HCT116 (cell line): ENCODE data around the gene SLCO4C1. TPM values are rescaled to one million over a fixed set of nuclear protein-coding genes. Genes with fewer than 3 reads are reported as not detected.

Experiments used
- ATAC-seq: fragments of 200-7000 bp; cut with Tn5 transposase; 2 replicates; pipeline ENCODE4 v1.9.1; 2020; ENCODE audit warnings: mild to moderate bottlenecking, moderate library complexity
- BruUV-seq: library from RNA; stranded (reverse); fragments of 400-500 nt; replicated peaks from 2 replicates; lab custom pipeline; 2021; lab: Mats Ljungman, UMichigan
- CTCF ChIA-PET: fragments of 300-600 bp; sonication (Branson Sonifier 250); formaldehyde crosslinking; loops from one replicate; lab custom pipeline; 2021; ENCODE audit warnings: antibody characterized with exemption; lab: Charles Lee
- POLR2A ChIA-PET: fragments of 300-600, 350-600 bp; sonication (Branson Sonifier 250); formaldehyde crosslinking; loops from one replicate; lab custom pipeline; 2021; ENCODE audit warnings: antibody characterized with exemption; lab: Charles Lee
- RAD21 ChIA-PET, 2 experiments: fragments of 300-600 bp; sonication (Branson Sonifier 250); formaldehyde crosslinking; loops; one replicate each; lab custom pipeline; 2023; ENCODE audit warnings: low total read pairs in 2 of 2; ENCODE audit not compliant: uncharacterized antibody in 2 of 2, unreplicated experiment in 2 of 2, low non-redundant PET in 1 of 2; lab: Charles Lee
- DNase-seq: peaks from one replicate; pipeline ENCODE4 v3.0.0-alpha.2; 2010; ENCODE audit warnings: low read depth, low spot score
- H2AFZ ChIP-seq: fragments of 200-600 bp; shearing (Covaris generic), sonication (generic); 2 replicates; pipeline ENCODE4 v1.6.1; 2017; ENCODE audit warnings: low read depth, mixed run types, mixed read lengths, antibody characterized with exemption, low read length; ENCODE audit not compliant: poor library complexity, severe bottlenecking
- H3K27ac ChIP-seq: 2 replicates; pipeline ENCODE4 v1.5.1; 2012; ENCODE audit warnings: low read depth, low read length
- H3K27me3 ChIP-seq: fragments of 200-600 bp; sonication (generic); 2 replicates; pipeline ENCODE4 v1.6.1; 2016; ENCODE audit warnings: mixed run types, low read length, mixed read lengths; ENCODE audit not compliant: insufficient read depth
- H3K36me3 ChIP-seq, 2 experiments: fragments of 200-500 bp in 1 of 2; fragments of 200-600 bp in 1 of 2; sonication (Bioruptor generic) in 1 of 2; sonication (generic) in 1 of 2; 2 replicates each; pipeline versions ENCODE4 v1.5.1 to v1.6.1; 2014 to 2016; ENCODE audit warnings: low read length in 2 of 2, inconsistent platforms in 1 of 2, mixed read lengths in 1 of 2, mixed run types in 1 of 2; ENCODE audit not compliant: insufficient read depth in 2 of 2, control insufficient read depth in 1 of 2
- H3K4me1 ChIP-seq, 2 experiments: fragments of 200-600 bp in 1 of 2; sonication (generic) in 1 of 2; 2 replicates each; pipeline versions ENCODE4 v1.5.1 to v1.6.1; 2012 to 2017; ENCODE audit warnings: low read length in 2 of 2, inconsistent platforms in 1 of 2, mild to moderate bottlenecking in 1 of 2, mixed read lengths in 1 of 2, mixed run types in 1 of 2, moderate library complexity in 1 of 2; ENCODE audit not compliant: insufficient read depth in 2 of 2, control insufficient read depth in 1 of 2
- H3K4me2 ChIP-seq: fragments of 200-600 bp; sonication (generic); 2 replicates; pipeline ENCODE4 v1.6.1; 2017; ENCODE audit warnings: mixed run types, low read length, mixed read lengths
- H3K4me3 ChIP-seq, 2 experiments: fragments of 200-600 bp in 1 of 2; sonication (generic) in 1 of 2; replicated peaks in 1 of 2; 2 replicates each; pipeline ENCODE4 v1.5.1; 2011 to 2016; ENCODE audit warnings: low read length in 2 of 2, control low read depth in 1 of 2, low read depth in 1 of 2, mild to moderate bottlenecking in 1 of 2, mixed read lengths in 1 of 2, mixed run types in 1 of 2
- H3K79me2 ChIP-seq: fragments of 200-600 bp; sonication (generic); 2 replicates; pipeline ENCODE4 v1.6.1; 2017; ENCODE audit warnings: mild to moderate bottlenecking, mixed run types, low read length, moderate library complexity, mixed read lengths; ENCODE audit not compliant: insufficient read depth
- H3K9ac ChIP-seq: fragments of 200-600 bp; sonication (generic); 2 replicates; pipeline ENCODE4 v1.6.1; 2016; ENCODE audit warnings: low read length, mixed read lengths
- H3K9me2 ChIP-seq: fragments of 200-600 bp; sonication (generic), shearing (Covaris generic); 2 replicates; pipeline ENCODE4 v1.6.1; 2017; ENCODE audit warnings: mixed run types, mild to moderate bottlenecking, moderate library complexity; ENCODE audit not compliant: insufficient read depth
- H3K9me3 ChIP-seq, 2 experiments: fragments of 200-500 bp in 1 of 2; fragments of 200-600 bp in 1 of 2; sonication (Bioruptor generic) in 1 of 2; sonication (generic) in 1 of 2; 2 replicates each; pipeline ENCODE4 v1.6.1; 2014 to 2017; ENCODE audit warnings: low read length in 2 of 2, mixed read lengths in 2 of 2, inconsistent platforms in 1 of 2, low read depth in 1 of 2, mild to moderate bottlenecking in 1 of 2, mixed run types in 1 of 2, moderate library complexity in 1 of 2; ENCODE audit not compliant: control insufficient read depth in 1 of 2, insufficient read depth in 1 of 2
- H4K20me1 ChIP-seq: fragments of 200-600 bp; sonication (generic), shearing (Covaris generic); 2 replicates; pipeline ENCODE4 v1.6.1; 2017; ENCODE audit warnings: mixed run types, mild to moderate bottlenecking, moderate library complexity; ENCODE audit not compliant: insufficient read depth
- CBX3 ChIP-seq: IDR thresholded peaks from 2 replicates; pipeline ENCODE4 v1.6.1; 2012; ENCODE audit warnings: low read depth
- CEBPB ChIP-seq: IDR thresholded peaks from 2 replicates; pipeline ENCODE4 v1.6.1; 2012; ENCODE audit warnings: low read depth
- EGR1 ChIP-seq: IDR thresholded peaks from 2 replicates; pipeline ENCODE4 v1.6.1; 2012; ENCODE audit warnings: low read depth
- ELF1 ChIP-seq: IDR thresholded peaks from 2 replicates; pipeline ENCODE4 v1.6.1; 2012; ENCODE audit warnings: low read depth, borderline replicate concordance
- EZH2 ChIP-seq: fragments of 200-600 bp; sonication (generic); IDR thresholded peaks from 2 replicates; pipeline ENCODE4 v1.6.1; 2017; ENCODE audit warnings: antibody characterized with exemption, mixed run types
- EZH2phosphoT487 ChIP-seq: fragments of 200-600 bp; IDR thresholded peaks from 2 replicates; pipeline ENCODE4 v1.6.1; 2018; ENCODE audit warnings: antibody characterized with exemption, borderline replicate concordance
- FOSL1 ChIP-seq: IDR thresholded peaks from 2 replicates; pipeline ENCODE4 v1.6.1; 2012; ENCODE audit warnings: low read depth
- JUND ChIP-seq: IDR thresholded peaks from 2 replicates; pipeline ENCODE4 v1.6.1; 2012
- POLR2A ChIP-seq: IDR thresholded peaks from 2 replicates; pipeline ENCODE4 v1.7.0; 2011; ENCODE audit warnings: borderline replicate concordance; ENCODE audit not compliant: insufficient read depth, insufficient read length; ENCODE audit errors: extremely low read depth
- POLR2AphosphoS5 ChIP-seq: IDR thresholded peaks from 2 replicates; pipeline ENCODE4 v1.6.1; 2011; ENCODE audit warnings: mild to moderate bottlenecking, low read depth, low read length, moderate library complexity
- RAD21 ChIP-seq: IDR thresholded peaks from 2 replicates; pipeline ENCODE4 v1.6.1; 2012; ENCODE audit warnings: low read depth, mild to moderate bottlenecking
- SIN3A ChIP-seq: IDR thresholded peaks from 2 replicates; pipeline ENCODE4 v1.6.1; 2012; ENCODE audit warnings: low read depth
- SP1 ChIP-seq: IDR thresholded peaks from 2 replicates; pipeline ENCODE4 v1.6.1; 2012; ENCODE audit warnings: low read depth
- SRF ChIP-seq: IDR thresholded peaks from 2 replicates; pipeline ENCODE4 v1.6.1; 2012; ENCODE audit warnings: low read depth
- YY1 ChIP-seq: IDR thresholded peaks from 2 replicates; pipeline ENCODE4 v1.6.1; 2011; ENCODE audit warnings: low read length, low read depth, moderate library complexity, mild to moderate bottlenecking; ENCODE audit not compliant: insufficient replicate concordance; ENCODE audit errors: extremely low read depth
- ZFX ChIP-seq: fragments of 450-650 bp; IDR thresholded peaks from 2 replicates; pipeline ENCODE4 v1.6.1; 2017
- ZNF274 ChIP-seq: fragments of 200-500 bp; sonication (Bioruptor generic); IDR thresholded peaks from 2 replicates; pipeline ENCODE4 v1.6.1; 2014; ENCODE audit warnings: mild to moderate bottlenecking, low read depth, low read length, inconsistent platforms
- intact Hi-C: fragments of 100-400 bp; cut with micrococcal nuclease; formaldehyde crosslinking; loops from 2 replicates; pipeline ENCODE4 v1.10.0; 2022
- total RNA-seq: library from RNA; stranded (reverse); gene quantifications from one replicate; pipeline ENCODE4 v1.2.1, GENCODE V29; 2021; ENCODE audit not compliant: unreplicated experiment
- TF ChIP-seq, protein P1 (sequence below): IDR thresholded peaks from 2 replicates; pipeline ENCODE4 v1.6.1; 2012
- TF ChIP-seq, protein P2 (sequence below): IDR thresholded peaks from 2 replicates; pipeline ENCODE4 v1.6.1; 2011; ENCODE audit warnings: mild to moderate bottlenecking, low read length, moderate library complexity; ENCODE audit not compliant: insufficient replicate concordance; ENCODE audit errors: extremely low read depth

Gene SLCO4C1
- total RNA-seq, 1 experiment from 2014 or later: 0.12 TPM

DNA sequence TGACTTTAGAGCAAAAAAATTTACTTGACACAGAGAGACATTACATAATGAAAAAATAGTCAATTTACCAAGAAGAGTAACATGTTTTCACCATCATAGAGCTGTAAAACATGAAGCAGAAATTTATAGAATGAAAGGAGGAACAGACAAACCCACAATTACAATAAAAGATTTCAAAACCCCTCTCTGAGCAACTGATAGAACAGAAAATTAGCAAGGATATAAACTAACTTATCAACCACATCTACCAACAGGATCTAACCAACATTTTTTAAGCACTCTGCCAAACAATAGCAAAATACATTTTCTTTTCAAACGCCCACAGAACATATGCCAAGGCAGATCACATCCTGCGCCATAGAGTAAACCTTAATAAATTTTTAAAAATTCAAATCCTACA, 17.9 kb downstream of the SLCO4C1 start:
- no peak for TF ChIP-seq JUND
- no peak for TF ChIP-seq POLR2AphosphoS5
- no peak for TF ChIP-seq EZH2
- TF ChIP-seq, protein P1, sequence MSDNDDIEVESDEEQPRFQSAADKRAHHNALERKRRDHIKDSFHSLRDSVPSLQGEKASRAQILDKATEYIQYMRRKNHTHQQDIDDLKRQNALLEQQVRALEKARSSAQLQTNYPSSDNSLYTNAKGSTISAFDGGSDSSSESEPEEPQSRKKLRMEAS: no peak
- TF ChIP-seq CBX3: no peak
- H3K9ac ChIP-seq: no peak overlapping the region
- H3K4me2 ChIP-seq: no peak overlapping the region
- ChIA-PET CTCF (no interaction called here), POLR2A (no interaction called here), RAD21 (no interaction called here)
- ATAC-seq: no peak
- H3K27ac ChIP-seq: no peak overlapping the region
- no peaks in the 10 kb centered on the region for H3K4me1 ChIP-seq
- no TSS peak for BruUV-seq
- no peaks in the 10 kb centered on the region for H3K79me2 ChIP-seq
- no peak overlapping the region for H3K4me3 ChIP-seq
- no peaks in the 10 kb centered on the region for H3K9me3 ChIP-seq
- no peak overlapping the region for H2AFZ ChIP-seq
- H3K9me2 ChIP-seq: no peaks in the 10 kb centered on the region
- intact Hi-C loops: no loop called here
- H4K20me1 ChIP-seq: no peaks in the 10 kb centered on the region
- H3K36me3 ChIP-seq: no peaks in the 10 kb centered on the region
- DNase-seq: no peak
- no peaks in the 10 kb centered on the region for H3K27me3 ChIP-seq

DNA sequence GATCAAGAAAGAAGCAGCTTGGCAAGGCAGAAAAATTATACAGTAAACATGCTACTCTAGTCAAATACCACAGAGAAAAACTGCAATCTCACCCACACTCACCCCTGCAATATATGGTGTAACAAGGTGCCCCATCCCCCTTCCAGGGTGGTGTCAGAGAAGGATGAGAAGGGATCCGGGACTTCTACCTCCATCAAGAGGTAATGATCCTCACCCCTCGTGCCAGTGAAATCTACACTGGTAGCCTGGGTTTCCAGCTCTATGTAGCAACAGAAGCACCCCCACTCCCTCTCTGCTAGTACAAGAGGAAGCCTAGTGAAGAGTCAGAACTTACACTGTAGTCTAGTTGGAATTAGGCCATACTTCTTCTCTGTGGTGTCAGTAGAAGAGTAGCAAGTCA, 18.9 kb downstream of the SLCO4C1 start:
- no peak overlapping the region for H3K27ac ChIP-seq
- no peaks in the 10 kb centered on the region for H4K20me1 ChIP-seq
- no peaks in the 10 kb centered on the region for H3K9me2 ChIP-seq
- H2AFZ ChIP-seq: no peak overlapping the region
- no peak overlapping the region for H3K4me2 ChIP-seq
- H3K36me3 ChIP-seq: no peaks in the 10 kb centered on the region
- DNase-seq (no peak), ATAC-seq (no peak)
- H3K79me2 ChIP-seq: no peaks in the 10 kb centered on the region
- H3K9ac ChIP-seq: no peak overlapping the region
- intact Hi-C loops: no loop called here
- ChIA-PET RAD21 (no interaction called here), POLR2A (no interaction called here), CTCF (no interaction called here)
- H3K27me3 ChIP-seq: no peaks in the 10 kb centered on the region
- H3K4me3 ChIP-seq: no peak overlapping the region
- BruUV-seq: no TSS peak
- H3K9me3 ChIP-seq: no peaks in the 10 kb centered on the region
- no peaks in the 10 kb centered on the region for H3K4me1 ChIP-seq
- TF ChIP-seq, protein P2, sequence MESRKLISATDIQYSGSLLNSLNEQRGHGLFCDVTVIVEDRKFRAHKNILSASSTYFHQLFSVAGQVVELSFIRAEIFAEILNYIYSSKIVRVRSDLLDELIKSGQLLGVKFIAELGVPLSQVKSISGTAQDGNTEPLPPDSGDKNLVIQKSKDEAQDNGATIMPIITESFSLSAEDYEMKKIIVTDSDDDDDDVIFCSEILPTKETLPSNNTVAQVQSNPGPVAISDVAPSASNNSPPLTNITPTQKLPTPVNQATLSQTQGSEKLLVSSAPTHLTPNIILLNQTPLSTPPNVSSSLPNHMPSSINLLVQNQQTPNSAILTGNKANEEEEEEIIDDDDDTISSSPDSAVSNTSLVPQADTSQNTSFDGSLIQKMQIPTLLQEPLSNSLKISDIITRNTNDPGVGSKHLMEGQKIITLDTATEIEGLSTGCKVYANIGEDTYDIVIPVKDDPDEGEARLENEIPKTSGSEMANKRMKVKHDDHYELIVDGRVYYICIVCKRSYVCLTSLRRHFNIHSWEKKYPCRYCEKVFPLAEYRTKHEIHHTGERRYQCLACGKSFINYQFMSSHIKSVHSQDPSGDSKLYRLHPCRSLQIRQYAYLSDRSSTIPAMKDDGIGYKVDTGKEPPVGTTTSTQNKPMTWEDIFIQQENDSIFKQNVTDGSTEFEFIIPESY: no peak
- TF ChIP-seq ZNF274 (no peak), SIN3A (no peak), SRF (no peak), POLR2A (no peak), EZH2phosphoT487 (no peak), RAD21 (no peak), YY1 (no peak), FOSL1 (no peak), ELF1 (no peak), JUND (no peak), SP1 (no peak), EZH2 (no peak), POLR2AphosphoS5 (no peak), ZFX (no peak), CEBPB (no peak), EGR1 (no peak)
- TF ChIP-seq, protein P1: no peak
